ENCODE results near the gene LYL1. TPM values are rescaled to one million over a fixed set of nuclear protein-coding genes. Genes with fewer than 3 reads are reported as not detected.
A peak's percentile ranks its signal among the peaks of the same experiment; 100 is the strongest.

Gene LYL1
- total and polyA plus RNA-seq, 11 donors = 5.2 to 19.1 (median 8.3) TPM

- Histone ChIP-seq H3K4me1 (peaks cover 35 to 100% (median 100%) of the 10 kb centered on the region in 12 donors), H3K27ac (peak overlapping the region; percentile 90 to 99 (median 97)), H3K36me3 (no peaks in the 10 kb centered on the region), H3K9me3 (no peaks in the 10 kb centered on the region), H3K4me3 (peak overlapping the region in 10 of 12 donors; percentile 4 to 37 (median 16)), H3K27me3 (no peaks in the 10 kb centered on the region)
- TF ChIP-seq, protein P1, sequence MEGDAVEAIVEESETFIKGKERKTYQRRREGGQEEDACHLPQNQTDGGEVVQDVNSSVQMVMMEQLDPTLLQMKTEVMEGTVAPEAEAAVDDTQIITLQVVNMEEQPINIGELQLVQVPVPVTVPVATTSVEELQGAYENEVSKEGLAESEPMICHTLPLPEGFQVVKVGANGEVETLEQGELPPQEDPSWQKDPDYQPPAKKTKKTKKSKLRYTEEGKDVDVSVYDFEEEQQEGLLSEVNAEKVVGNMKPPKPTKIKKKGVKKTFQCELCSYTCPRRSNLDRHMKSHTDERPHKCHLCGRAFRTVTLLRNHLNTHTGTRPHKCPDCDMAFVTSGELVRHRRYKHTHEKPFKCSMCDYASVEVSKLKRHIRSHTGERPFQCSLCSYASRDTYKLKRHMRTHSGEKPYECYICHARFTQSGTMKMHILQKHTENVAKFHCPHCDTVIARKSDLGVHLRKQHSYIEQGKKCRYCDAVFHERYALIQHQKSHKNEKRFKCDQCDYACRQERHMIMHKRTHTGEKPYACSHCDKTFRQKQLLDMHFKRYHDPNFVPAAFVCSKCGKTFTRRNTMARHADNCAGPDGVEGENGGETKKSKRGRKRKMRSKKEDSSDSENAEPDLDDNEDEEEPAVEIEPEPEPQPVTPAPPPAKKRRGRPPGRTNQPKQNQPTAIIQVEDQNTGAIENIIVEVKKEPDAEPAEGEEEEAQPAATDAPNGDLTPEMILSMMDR (IDR thresholded peaks at IDR 0.05) = peak in 3 of 12 donors; percentile 14 to 31 (median 31)
- TF ChIP-seq POLR2A (IDR thresholded peaks at IDR 0.05) = no peak
- ATAC-seq = peak; percentile 23 to 62 (median 57)
- DNase-seq = peak; percentile 83 to 90 (median 88)
- intact Hi-C loops (cut with DNase I) = loop anchor here in 4 of 10 donors (2.0 to 5.0 kb wide), 3 partner anchors 19 to 58 kb away; partner anchors contain the start of gene NFIX (in 1 of the 4)
- WGBS, 4 donors = 15 to 22% (median 16%) methylated on average over 16 to 29 of the region's 29 CpGs
These were observed 47.2 kb downstream of the LYL1 start for GRCh38 chr19:13055213-13056051.

DNA sequence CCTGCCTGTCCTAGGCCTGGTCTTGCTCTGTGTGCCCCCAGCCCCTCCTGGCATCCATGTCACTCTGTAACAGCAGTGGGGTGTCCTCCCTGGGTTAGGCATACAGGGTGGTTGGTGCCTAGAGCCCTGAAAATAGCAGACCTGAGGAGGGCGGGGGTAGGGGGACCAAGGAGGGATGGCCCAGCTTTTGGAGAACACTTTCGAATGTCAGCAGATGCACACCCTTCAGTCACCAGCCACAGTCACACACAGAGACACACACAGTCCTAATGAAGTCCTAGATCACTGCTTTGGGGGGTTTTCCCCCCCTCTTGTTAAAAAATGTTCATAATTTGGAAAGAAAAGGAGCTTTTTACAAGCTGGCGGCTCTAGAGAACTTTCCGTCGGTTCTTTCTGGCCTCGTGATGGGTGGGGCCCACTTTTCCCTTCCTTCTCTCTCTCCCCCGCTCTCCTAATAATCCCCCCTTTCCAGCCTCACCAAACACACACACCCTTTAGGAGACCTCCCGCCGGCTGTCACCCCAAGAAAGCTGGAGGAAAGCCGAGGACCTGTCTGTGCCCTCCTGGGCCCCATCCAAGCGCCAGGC, 47.9 kb downstream of the LYL1 start:
- H3K27ac ChIP-seq = peak overlapping the region; percentile 90 to 99 (median 97)
- 21 to 30% (median 23%) methylated on average over 11 of the region's 11 CpGs for WGBS, 4 donors
- H3K4me3 ChIP-seq = peak overlapping the region in 3 of 12 donors; percentile 21 to 29 (median 23)
- ATAC-seq (peak in 2 of 4 donors; percentile 10), DNase-seq (no peak)
- H3K27me3 ChIP-seq = no peaks in the 10 kb centered on the region
- TF ChIP-seq, protein P1 (IDR thresholded peaks at IDR 0.05) = no peak
- no peak for TF ChIP-seq POLR2A (IDR thresholded peaks at IDR 0.05)
- H3K9me3 ChIP-seq = no peaks in the 10 kb centered on the region
- peaks cover 35 to 100% (median 99%) of the 10 kb centered on the region in 12 donors for H3K4me1 ChIP-seq
- no peaks in the 10 kb centered on the region for H3K36me3 ChIP-seq
- intact Hi-C loops (cut with DNase I) = loop anchor here in 4 of 10 donors (2.0 to 5.0 kb wide), 3 partner anchors 18 to 57 kb away; partner anchors contain the start of gene NFIX (in 1 of the 4)

GRCh38 chr19:13053761-13054625, 48.7 kb downstream of the LYL1 start:
- no peaks in the 10 kb centered on the region for H3K36me3 ChIP-seq
- peak; percentile 69 to 87 (median 72) for ATAC-seq
- H3K9me3 ChIP-seq = no peaks in the 10 kb centered on the region
- DNase-seq = peak; percentile 93 to 96 (median 94)
- intact Hi-C loops (cut with DNase I) = loop anchor here in 2 of 10 donors (2.0 kb wide), 1 partner anchor 17 kb away; no protein-coding TSS in a partner anchor
- TF ChIP-seq POLR2A (IDR thresholded peaks at IDR 0.05) = no peak
- TF ChIP-seq, protein P1 (IDR thresholded peaks at IDR 0.05) = peak in 1 of 12 donors; percentile 7
- peak overlapping the region in 3 of 12 donors; percentile 15 to 22 (median 21) for H3K4me3 ChIP-seq
- peak overlapping the region; percentile 90 to 99 (median 97) for H3K27ac ChIP-seq
- 25 to 35% (median 30%) methylated on average over 14 to 17 of the region's 17 CpGs for WGBS, 4 donors
- peaks cover 31 to 100% (median 93%) of the 10 kb centered on the region in 12 donors for H3K4me1 ChIP-seq
- no peaks in the 10 kb centered on the region for H3K27me3 ChIP-seq
